K562 (cell line): ENCODE results near the gene EIF1. TPM values are rescaled to one million over a fixed set of nuclear protein-coding genes. Genes with fewer than 3 reads are reported as not detected.

Experiments used
- ATAC-seq: fragments of 200-7000 bp; cut with Tn5 transposase; 3 replicates; pipeline ENCODE4 v1.9.1; 2020; ENCODE audit warnings: moderate library complexity
- BruUV-seq: library from RNA; stranded (reverse); fragments of 400-500 nt; replicated peaks from 2 replicates; lab custom pipeline; 2021; lab: Mats Ljungman, UMichigan
- CTCF ChIA-PET: fragments of 300-600 bp; formaldehyde crosslinking; extraction: SDS; loops from one replicate; lab custom pipeline; 2021; ENCODE audit warnings: low intra/inter-chr PET ratio; lab: Yijun Ruan, JAX
- POLR2A ChIA-PET: fragments of 300-600, 350-650 bp; sonication (Branson Sonifier 250); formaldehyde crosslinking; extraction: SDS; loops from one replicate; lab custom pipeline; 2021; ENCODE audit warnings: antibody characterized with exemption, inconsistent platforms; lab: Yijun Ruan, JAX
- DNase-seq, 4 experiments: peaks; one replicate each; pipeline versions ENCODE4 v3.0.0 to v3.0.0-alpha.2; 2011 to 2018; ENCODE audit warnings: low spot score in 3 of 4, mixed read lengths in 3 of 4; ENCODE audit errors: extremely low read depth in 1 of 4
- FAIRE-seq: peaks from 2 replicates; lab custom pipeline; 2011; peaks lifted over from hg19 to GRCh38; lab: Jason Lieb, UNC
- H2AFZ ChIP-seq: 2 replicates; pipeline ENCODE4 v1.6.0; 2011; ENCODE audit warnings: low read depth, low read length, control low read depth, inconsistent platforms
- H3K27ac ChIP-seq: fragments of 200-600 bp; 3 replicates; pipeline ENCODE4 v1.8.0; 2011; ENCODE audit warnings: low read depth, mild to moderate bottlenecking, control low read depth, inconsistent platforms, low read length, moderate library complexity, mixed read lengths; ENCODE audit errors: extremely low read depth
- H3K27me3 ChIP-seq, 2 experiments: fragments of 300-600 bp in 1 of 2; 2 replicates in 1 of 2; 3 replicates in 1 of 2; pipeline versions ENCODE4 v1.6.0 to v1.8.0; 2011; ENCODE audit warnings: inconsistent platforms in 2 of 2, low read length in 2 of 2, mild to moderate bottlenecking in 1 of 2, mixed read lengths in 1 of 2, moderate library complexity in 1 of 2; ENCODE audit not compliant: control insufficient read depth in 2 of 2, insufficient read depth in 2 of 2
- H3K36me3 ChIP-seq: fragments of 300-600 bp; 3 replicates; pipeline ENCODE4 v1.8.0; 2011; ENCODE audit warnings: mild to moderate bottlenecking, low read length, inconsistent platforms; ENCODE audit not compliant: control insufficient read depth, insufficient read depth
- H3K4me1 ChIP-seq, 2 experiments: fragments of 200-600 bp in 1 of 2; replicated peaks in 1 of 2; 2 replicates in 1 of 2; 3 replicates in 1 of 2; pipeline versions ENCODE4 v1.5.1 to v1.8.0; 2011; ENCODE audit warnings: inconsistent platforms in 2 of 2, low read length in 2 of 2, mild to moderate bottlenecking in 1 of 2, mixed read lengths in 1 of 2, moderate library complexity in 1 of 2; ENCODE audit not compliant: control insufficient read depth in 2 of 2, insufficient read depth in 2 of 2
- H3K4me2 ChIP-seq: 2 replicates; pipeline ENCODE4 v1.6.1; 2011; ENCODE audit warnings: low read length, control low read depth, inconsistent platforms, mixed read lengths; ENCODE audit not compliant: insufficient read depth
- H3K4me3 ChIP-seq: fragments of 200-600 bp; sonication (generic), shearing (Covaris generic); 2 replicates; pipeline ENCODE4 v1.5.1; 2016; ENCODE audit warnings: control low read depth, inconsistent platforms
- H3K79me2 ChIP-seq: fragments of 200-600 bp; 3 replicates; pipeline ENCODE4 v1.8.0; 2011; ENCODE audit warnings: low read length, inconsistent platforms; ENCODE audit not compliant: control insufficient read depth, insufficient read depth
- H3K9ac ChIP-seq, 2 experiments: 2 replicates each; pipeline versions ENCODE4 v1.6.0 to v1.6.1; 2011; ENCODE audit warnings: low read depth in 2 of 2, low read length in 2 of 2, control low read depth in 1 of 2, inconsistent platforms in 1 of 2, mild to moderate bottlenecking in 1 of 2, mixed read lengths in 1 of 2; ENCODE audit not compliant: insufficient read depth in 1 of 2
- H3K9me1 ChIP-seq: one replicate; pipeline ENCODE4 v1.6.0; 2011; ENCODE audit warnings: inconsistent platforms, mild to moderate bottlenecking, low read length, moderate library complexity; ENCODE audit not compliant: control insufficient read depth, insufficient read depth
- H3K9me3 ChIP-seq: replicated peaks from 2 replicates; pipeline ENCODE4 v1.5.1; 2011; ENCODE audit warnings: low read depth, low read length, inconsistent platforms; ENCODE audit not compliant: control insufficient read depth, insufficient read depth
- H4K20me1 ChIP-seq: replicated peaks from 2 replicates; pipeline ENCODE4 v1.6.1; 2011; ENCODE audit warnings: low read length, inconsistent platforms, mixed read lengths; ENCODE audit not compliant: control insufficient read depth, insufficient read depth
- AFF1 ChIP-seq, 2 experiments: fragments of 450-650 bp; IDR thresholded peaks; 2 replicates each; pipeline ENCODE4 v1.6.1; 2018; ENCODE audit warnings: mild to moderate bottlenecking in 2 of 2, low read depth in 1 of 2; ENCODE audit not compliant: partially characterized antibody in 2 of 2
- GATAD2A ChIP-seq: fragments of 450-650 bp; IDR thresholded peaks from 2 replicates; pipeline ENCODE4 v1.6.1; 2017
- HMGXB4 ChIP-seq: sonication (generic); formaldehyde crosslinking; IDR thresholded peaks from 2 replicates; pipeline ENCODE4 v1.8.1; 2023; ENCODE audit warnings: mild to moderate bottlenecking, missing genetic modification reagents
- ID3 ChIP-seq, 2 experiments: fragments of 250-450 bp in 1 of 2; fragments of 450-650 bp in 1 of 2; sonication (Bioruptor Pico) in 1 of 2; IDR thresholded peaks; 2 replicates each; pipeline versions ENCODE4 v1.6.1 to v1.8.0; 2016 to 2021; ENCODE audit warnings: mild to moderate bottlenecking in 2 of 2, moderate library complexity in 2 of 2, missing compliant biosample characterization in 1 of 2, missing genetic modification characterization in 1 of 2
- MLX ChIP-seq, 2 experiments: fragments of 450-650 bp in 1 of 2; sonication (generic) in 1 of 2; formaldehyde crosslinking; conservative IDR thresholded peaks; 2 replicates each; pipeline versions ENCODE4 v1.4.0 to v1.8.1; 2020 to 2022; ENCODE audit warnings: mild to moderate bottlenecking in 1 of 2, missing genetic modification reagents in 1 of 2
- POLR2A ChIP-seq: fragments of 450-650 bp; conservative IDR thresholded peaks from 2 replicates; pipeline ENCODE4 v1.6.1; 2016
- SIN3A ChIP-seq, 2 experiments: fragments of 150-350 bp in 1 of 2; IDR thresholded peaks; 2 replicates each; pipeline ENCODE4 v1.6.1; 2011 to 2016; ENCODE audit warnings: borderline replicate concordance in 2 of 2, low read depth in 2 of 2, low read length in 2 of 2, mild to moderate bottlenecking in 2 of 2, moderate library complexity in 2 of 2; ENCODE audit not compliant: control insufficient read depth in 1 of 2
- USF1 ChIP-seq: sonication (generic); formaldehyde crosslinking; IDR thresholded peaks from 2 replicates; pipeline ENCODE4 v1.9.0; 2022; ENCODE audit warnings: mild to moderate bottlenecking, missing genetic modification reagents
- ZFX ChIP-seq: sonication (generic); formaldehyde crosslinking; IDR thresholded peaks from 2 replicates; pipeline ENCODE4 v1.8.0; 2022; ENCODE audit warnings: mild to moderate bottlenecking, missing genetic modification reagents, moderate library complexity
- ZNF12 ChIP-seq: sonication (generic); formaldehyde crosslinking; IDR thresholded peaks from 2 replicates; pipeline ENCODE4 v1.4.0; 2020; ENCODE audit warnings: mild to moderate bottlenecking, missing genetic modification reagents
- WGBS: fragments of 100-300 bp; shearing (Covaris generic); methylation state at CpG from one replicate; pipeline ENCODE4 v1.1.6; 2016; ENCODE audit warnings: low coverage, mixed read lengths; ENCODE audit not compliant: insufficient coverage; ENCODE audit errors: missing lambda C conversion rate; 5-methylcytosine and 5-hydroxymethylcytosine counted together
- in situ Hi-C: fragments of 300-500 bp; cut with MboI; formaldehyde crosslinking; loops from 4 replicates; pipeline ENCODE4 v1.15.0; 2018; ENCODE audit warnings: inconsistent platforms, mixed read lengths
- intact Hi-C: fragments of 100-400 bp; cut with micrococcal nuclease; formaldehyde crosslinking; loops from 2 replicates; pipeline ENCODE4 v1.14.2; 2022
- polyA plus RNA-seq, 8 experiments: library from polyadenylated mRNA; depleted of rRNA in 4 of 8; stranded (reverse) in 5 of 8; unstranded in 3 of 8; fragments of >200 nt; fragmentation: Nextera tagmentation in 2 of 8; fragmentation: Illumina TruSeq in 1 of 8; extraction: Ambion mirVana in 2 of 8; extraction: Trizol in 1 of 8; gene quantifications; 2 replicates each; pipeline versions ENCODE4 v1.2.1 to v1.2.3, GENCODE V29; 2011 to 2014; ENCODE audit warnings: inconsistent platforms in 1 of 8, missing spikeins in 1 of 8
- total RNA-seq, 7 experiments: library from RNA; depleted of rRNA in 6 of 7; stranded (reverse); fragments of >200 nt in 6 of 7; fragmentation: Illumina TruSeq in 2 of 7; extraction: Trizol in 2 of 7; gene quantifications; 2 replicates each; pipeline versions ENCODE4 v1.2.1 to v1.2.3, GENCODE V29; 2011 to 2021; ENCODE audit warnings: low replicate concordance in 1 of 7

The EIF1 gene
- total and polyA plus RNA-seq, 9 of the 15 experiments (the other 6 are each of a cell fraction or from before 2014, with no cell fraction given) = 67.0 to 1,204 (median 320) TPM

GRCh38 chr17:41667280-41668041, 21.2 kb upstream of the EIF1 start:
- Histone ChIP-seq H3K27me3 (no peaks in the 10 kb centered on the region), H3K79me2 (no peaks in the 10 kb centered on the region; the same call in 2 of the 3 replicates), H3K9me3 (no peaks in the 10 kb centered on the region), H3K27ac (peak overlapping the region; percentile 81), H3K4me2 (peak overlapping the region; percentile 91), H3K36me3 (no peaks in the 10 kb centered on the region), H4K20me1 (no peaks in the 10 kb centered on the region), H3K9ac (peak overlapping the region; percentile 71 to 89), H3K4me1 (peaks cover 40 to 49% of the 10 kb centered on the region in 2 experiments), H2AFZ (peak overlapping the region; percentile 99), H3K9me1 (peaks cover under 1% of the 10 kb centered on the region), H3K4me3 (peak overlapping the region; percentile 38)
- peak; percentile 14 for ATAC-seq
- in situ Hi-C loops = loop anchor here (25.0 kb wide), 1 partner anchor 1055 kb away; no protein-coding TSS in a partner anchor
- peak in 2 of 4 experiments; percentile 31 to 39 for DNase-seq
- intact Hi-C loops = loop anchor here (2.0 to 10.0 kb wide), 3 partner anchors 183 to 850 kb away; partner anchors contain the start of genes KRT35 and KRT36
- ChIA-PET CTCF (interaction anchor here (0.8 to 2.9 kb wide), 3 partner anchors 19 to 1047 kb away, joined by 3 to 17 read pairs (median 4); no protein-coding TSS in a partner anchor), POLR2A (interaction anchor here (0.6 to 12.5 kb wide), 5 partner anchors 9 to 1020 kb away, joined by 3 to 124 read pairs (median 8); partner anchors contain the start of genes EIF1 and SMARCE1)
- no peak for FAIRE-seq
- 19% methylated on average over 23 of the region's 23 CpGs for WGBS
- TSS peak; percentile 93 for BruUV-seq
- TF ChIP-seq SIN3A (IDR thresholded peaks at IDR 0.05; ENCODE audit: borderline replicate concordance in 2 of 2, control insufficient read depth in 1 of 2, low read depth in 2 of 2, low read length in 2 of 2) (no peak), HMGXB4 (CRISPR knock-in tag) (no peak), USF1 (CRISPR knock-in tag) (no peak), ZNF12 (CRISPR knock-in tag) (no peak), ZFX (CRISPR knock-in tag) (peak; percentile 39), POLR2A (peak; percentile 56; the same call in 1 of the 2 replicates), GATAD2A (no peak), MLX (CRISPR knock-in tag; conservative IDR thresholded peaks at IDR 0.05) (no peak), AFF1 (IDR thresholded peaks at IDR 0.05; ENCODE audit: low read depth in 1 of 2, partially characterized antibody in 2 of 2) (no peak), ID3 (CRISPR knock-in tag; IDR thresholded peaks at IDR 0.05) (no peak), ID3 (tag; IDR thresholded peaks at IDR 0.05) (peak; percentile 60; the same call in 1 of the 2 replicates)
